HL-60 (cell line): Measurements from ENCODE around the gene SUOX.

ENCODE experiments used
- DNase-seq, 2 experiments: peaks; one replicate each; pipeline ENCODE4 v3.0.0-alpha.2; 2010 to 2020; ENCODE audit warnings: low read depth in 1 of 2, low spot score in 1 of 2
- H3K27ac ChIP-seq: fragments of 250-450 bp; sonication (Bioruptor Pico); replicated peaks from 2 replicates; pipeline ENCODE4 v1.5.1; 2020; ENCODE audit warnings: mild to moderate bottlenecking, moderate library complexity
- H3K27me3 ChIP-seq: fragments of 250-450 bp; sonication (Bioruptor Pico); 2 replicates; pipeline ENCODE4 v1.5.1; 2021; ENCODE audit warnings: mild to moderate bottlenecking, moderate library complexity; ENCODE audit not compliant: insufficient read depth, poor library complexity, severe bottlenecking
- H3K4me3 ChIP-seq: replicated peaks from 2 replicates; pipeline ENCODE4 v1.5.1; 2011; ENCODE audit warnings: mild to moderate bottlenecking, control low read depth, low read length; ENCODE audit not compliant: insufficient read depth
- GABPA ChIP-seq: IDR thresholded peaks from 2 replicates; pipeline ENCODE4 v1.6.1; 2012; ENCODE audit warnings: low read depth
- POLR2AphosphoS5 ChIP-seq: IDR thresholded peaks from 2 replicates; pipeline ENCODE4 v1.6.1; 2012; ENCODE audit warnings: low read depth
- SPI1 ChIP-seq: IDR thresholded peaks from 2 replicates; pipeline ENCODE4 v1.6.1; 2012; ENCODE audit warnings: low read depth, mild to moderate bottlenecking, borderline replicate concordance
- long read RNA-seq: library from polyadenylated mRNA; unstranded; transcript quantifications from one replicate; pipeline ENCODE4 v2.0.0, GENCODE V29; 2020
- TF ChIP-seq, protein P1 (sequence below): IDR thresholded peaks from one replicate; pipeline ENCODE4 v1.5.1; 2011; ENCODE audit warnings: low read length, control low read depth, inconsistent platforms; ENCODE audit not compliant: insufficient read depth
- TF ChIP-seq, protein P2 (sequence below): IDR thresholded peaks from 2 replicates; pipeline ENCODE4 v1.6.1; 2012; ENCODE audit warnings: low read depth; ENCODE audit not compliant: insufficient replicate concordance

Gene SUOX
- long read RNA-seq: 0 reads

DNA sequence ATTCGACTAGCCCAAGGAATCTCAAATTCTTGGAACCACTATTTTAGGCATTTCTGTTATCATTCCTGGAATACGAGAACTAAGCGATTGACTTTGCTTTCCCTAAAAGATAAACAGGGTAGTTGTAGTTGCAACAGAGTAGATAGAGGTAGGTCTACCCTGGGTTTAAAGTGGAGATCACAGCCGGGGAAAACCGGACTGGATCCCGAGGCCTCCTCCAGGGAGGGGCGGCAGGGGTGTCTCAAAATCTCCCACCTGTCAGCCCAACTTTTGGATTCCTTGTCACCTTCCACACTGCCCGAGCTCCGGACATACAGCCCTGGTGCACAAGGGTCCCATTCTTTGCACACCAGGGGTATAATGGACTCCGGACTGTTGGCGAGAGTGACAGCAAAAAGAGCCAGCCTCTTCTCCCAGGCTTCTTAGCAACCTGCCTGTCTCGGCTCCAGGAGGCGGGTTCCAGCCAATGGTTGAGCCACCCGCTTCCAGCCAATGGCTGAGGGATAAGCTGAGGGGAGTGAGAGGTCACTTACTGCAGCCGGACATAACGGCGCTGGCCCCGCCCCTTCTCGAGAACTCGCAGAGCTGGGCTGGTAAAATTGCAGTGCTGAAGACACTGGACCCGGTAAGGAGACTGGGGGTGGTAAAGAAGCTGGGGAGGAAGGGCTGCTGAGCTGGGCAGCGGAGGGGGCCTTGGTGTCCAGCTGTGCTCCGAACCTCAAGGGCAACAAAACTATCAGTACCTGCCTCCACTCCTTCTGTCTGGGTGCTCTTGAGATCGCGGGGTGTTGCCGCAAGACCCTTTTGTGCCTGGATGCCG is at the start of gene SUOX:
TSS of gene SUOX (plus strand) at position 562 of the 820 bp plus-strand sequence. CDS start 4,946 bp downstream, outside the sequence.
- TF ChIP-seq, protein P1, sequence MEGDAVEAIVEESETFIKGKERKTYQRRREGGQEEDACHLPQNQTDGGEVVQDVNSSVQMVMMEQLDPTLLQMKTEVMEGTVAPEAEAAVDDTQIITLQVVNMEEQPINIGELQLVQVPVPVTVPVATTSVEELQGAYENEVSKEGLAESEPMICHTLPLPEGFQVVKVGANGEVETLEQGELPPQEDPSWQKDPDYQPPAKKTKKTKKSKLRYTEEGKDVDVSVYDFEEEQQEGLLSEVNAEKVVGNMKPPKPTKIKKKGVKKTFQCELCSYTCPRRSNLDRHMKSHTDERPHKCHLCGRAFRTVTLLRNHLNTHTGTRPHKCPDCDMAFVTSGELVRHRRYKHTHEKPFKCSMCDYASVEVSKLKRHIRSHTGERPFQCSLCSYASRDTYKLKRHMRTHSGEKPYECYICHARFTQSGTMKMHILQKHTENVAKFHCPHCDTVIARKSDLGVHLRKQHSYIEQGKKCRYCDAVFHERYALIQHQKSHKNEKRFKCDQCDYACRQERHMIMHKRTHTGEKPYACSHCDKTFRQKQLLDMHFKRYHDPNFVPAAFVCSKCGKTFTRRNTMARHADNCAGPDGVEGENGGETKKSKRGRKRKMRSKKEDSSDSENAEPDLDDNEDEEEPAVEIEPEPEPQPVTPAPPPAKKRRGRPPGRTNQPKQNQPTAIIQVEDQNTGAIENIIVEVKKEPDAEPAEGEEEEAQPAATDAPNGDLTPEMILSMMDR: no peak
- TF ChIP-seq POLR2AphosphoS5: peak; percentile 70; the same call in 1 of the 2 replicates
- peak; percentile 88 to 96 for DNase-seq
- peak within 1 kb of the TSS; percentile 74 for H3K4me3 ChIP-seq
- H3K27ac ChIP-seq: peak within 1 kb of the TSS; percentile 48
- H3K27me3 ChIP-seq: no peaks in the 10 kb centered on the region

DNA sequence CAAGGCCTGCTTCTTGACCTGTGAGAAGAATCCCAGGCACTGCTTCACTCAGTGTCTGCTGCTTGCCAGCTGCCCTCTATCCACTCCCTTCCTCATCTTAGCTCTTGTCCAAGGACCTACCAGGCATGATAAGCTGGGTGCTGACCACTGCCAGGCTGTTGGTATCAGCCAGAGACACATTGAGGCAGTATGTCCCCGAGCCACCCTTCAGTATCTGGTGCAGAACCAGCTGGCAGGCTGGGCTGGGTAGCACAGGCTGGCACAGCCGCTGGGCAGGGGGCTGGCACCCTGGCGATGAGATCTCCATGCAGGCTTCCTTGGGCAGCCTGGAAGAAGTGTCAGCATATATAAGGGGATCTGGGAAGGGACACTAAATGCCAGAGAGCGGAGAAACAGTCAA is 41.7 kb upstream of the SUOX start:
- no peak overlapping the region for H3K27ac ChIP-seq
- H3K4me3 ChIP-seq: no peak overlapping the region
- DNase-seq: no peak
- TF ChIP-seq, protein P1: no peak
- TF ChIP-seq, protein P2, sequence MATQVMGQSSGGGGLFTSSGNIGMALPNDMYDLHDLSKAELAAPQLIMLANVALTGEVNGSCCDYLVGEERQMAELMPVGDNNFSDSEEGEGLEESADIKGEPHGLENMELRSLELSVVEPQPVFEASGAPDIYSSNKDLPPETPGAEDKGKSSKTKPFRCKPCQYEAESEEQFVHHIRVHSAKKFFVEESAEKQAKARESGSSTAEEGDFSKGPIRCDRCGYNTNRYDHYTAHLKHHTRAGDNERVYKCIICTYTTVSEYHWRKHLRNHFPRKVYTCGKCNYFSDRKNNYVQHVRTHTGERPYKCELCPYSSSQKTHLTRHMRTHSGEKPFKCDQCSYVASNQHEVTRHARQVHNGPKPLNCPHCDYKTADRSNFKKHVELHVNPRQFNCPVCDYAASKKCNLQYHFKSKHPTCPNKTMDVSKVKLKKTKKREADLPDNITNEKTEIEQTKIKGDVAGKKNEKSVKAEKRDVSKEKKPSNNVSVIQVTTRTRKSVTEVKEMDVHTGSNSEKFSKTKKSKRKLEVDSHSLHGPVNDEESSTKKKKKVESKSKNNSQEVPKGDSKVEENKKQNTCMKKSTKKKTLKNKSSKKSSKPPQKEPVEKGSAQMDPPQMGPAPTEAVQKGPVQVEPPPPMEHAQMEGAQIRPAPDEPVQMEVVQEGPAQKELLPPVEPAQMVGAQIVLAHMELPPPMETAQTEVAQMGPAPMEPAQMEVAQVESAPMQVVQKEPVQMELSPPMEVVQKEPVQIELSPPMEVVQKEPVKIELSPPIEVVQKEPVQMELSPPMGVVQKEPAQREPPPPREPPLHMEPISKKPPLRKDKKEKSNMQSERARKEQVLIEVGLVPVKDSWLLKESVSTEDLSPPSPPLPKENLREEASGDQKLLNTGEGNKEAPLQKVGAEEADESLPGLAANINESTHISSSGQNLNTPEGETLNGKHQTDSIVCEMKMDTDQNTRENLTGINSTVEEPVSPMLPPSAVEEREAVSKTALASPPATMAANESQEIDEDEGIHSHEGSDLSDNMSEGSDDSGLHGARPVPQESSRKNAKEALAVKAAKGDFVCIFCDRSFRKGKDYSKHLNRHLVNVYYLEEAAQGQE: no peak
- TF ChIP-seq POLR2AphosphoS5 (no peak), SPI1 (no peak), GABPA (no peak)
- no peaks in the 10 kb centered on the region for H3K27me3 ChIP-seq

DNA sequence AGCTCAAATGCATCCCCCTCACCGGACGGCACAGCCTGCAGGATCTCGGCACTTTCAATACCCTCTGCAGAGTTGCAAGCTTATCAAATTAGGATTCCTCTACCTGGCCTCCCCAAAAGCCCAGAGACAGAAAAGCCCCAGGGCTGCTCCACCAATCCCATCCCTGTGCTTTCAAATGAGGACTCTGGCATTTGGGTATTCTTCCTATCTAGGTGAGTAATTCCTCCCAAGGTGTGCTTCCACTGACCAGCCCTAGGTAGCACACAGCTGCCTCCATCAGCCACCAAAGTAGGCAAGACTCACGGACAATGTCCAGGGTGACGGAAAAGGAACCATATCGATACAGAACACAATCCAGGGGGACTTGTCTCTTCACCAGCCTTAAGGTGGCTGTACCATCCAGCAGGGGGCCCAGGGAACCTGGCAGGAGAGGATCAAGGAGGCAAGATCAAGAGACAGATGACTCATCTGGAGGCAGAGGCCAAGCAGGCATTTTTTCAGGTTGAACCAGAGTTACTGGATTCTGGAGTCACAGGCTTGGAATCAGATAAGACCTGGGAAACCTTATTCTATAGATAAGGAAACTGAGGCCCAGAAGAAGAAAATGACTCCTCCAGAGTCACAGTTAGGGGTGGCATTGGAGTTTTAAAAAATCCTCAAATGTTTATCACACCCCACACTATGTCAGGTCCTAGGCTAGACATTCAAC is 41.1 kb upstream of the SUOX start:
- H3K27ac ChIP-seq: no peak overlapping the region
- peak; percentile 42 to 54 for DNase-seq
- TF ChIP-seq POLR2AphosphoS5: no peak
- TF ChIP-seq, protein P1: peak; percentile 28
- TF ChIP-seq, protein P2: no peak
- H3K4me3 ChIP-seq: no peak overlapping the region
- H3K27me3 ChIP-seq: no peaks in the 10 kb centered on the region
